Peyer's patch (tissue), 4 donors: Measurements from ENCODE around the gene ST6GAL1. TPM values are rescaled to one million over a fixed set of nuclear protein-coding genes. Genes with fewer than 3 reads are reported as not detected.

Source experiments
- DNase-seq, 3 donors: peaks; one replicate each; pipeline ENCODE4 v3.0.0-alpha.2; 2017 to 2019
- H3K27ac ChIP-seq, 4 donors: fragments of 200-600 bp; sonication (generic); one replicate each; pipeline ENCODE4 v1.5.1; 2016 to 2019
- H3K27me3 ChIP-seq, 2 donors: fragments of 200-600 bp; sonication (generic); one replicate each; pipeline ENCODE4 v1.5.1; 2019
- H3K36me3 ChIP-seq, 3 donors: fragments of 200-600 bp; sonication (generic); one replicate each; pipeline ENCODE4 v1.5.1; 2016 to 2019
- H3K4me1 ChIP-seq, 4 donors: fragments of 200-600 bp; sonication (generic); one replicate each; pipeline ENCODE4 v1.5.1; 2016 to 2019
- H3K4me3 ChIP-seq, 4 donors: fragments of 200-600 bp; sonication (generic); 1 replicate in 3 of 4; 2 replicates in 1 of 4; pipeline ENCODE4 v1.5.1; 2016 to 2019; ENCODE audit warnings: mild to moderate bottlenecking in 1 of 4
- H3K9me3 ChIP-seq, 4 donors: fragments of 200-600 bp; sonication (generic); one replicate each; pipeline ENCODE4 v1.5.1; 2016 to 2019; ENCODE audit warnings: mild to moderate bottlenecking in 1 of 4
- CTCF ChIP-seq, 6 experiments: fragments of 450-650 bp in 4 of 6; fragments of 200-600 bp in 2 of 6; sonication (generic) in 1 of 6; IDR thresholded peaks; one replicate each; pipeline ENCODE4 v1.5.1; 2017 to 2019; ENCODE audit warnings: antibody characterized with exemption in 6 of 6, mild to moderate bottlenecking in 3 of 6, moderate library complexity in 1 of 6
- POLR2A ChIP-seq, 2 donors: fragments of 450-650 bp; IDR thresholded peaks; one replicate each; pipeline ENCODE4 v1.5.1; 2017; ENCODE audit warnings: antibody characterized with exemption in 2 of 2, mild to moderate bottlenecking in 2 of 2, moderate library complexity in 2 of 2
- total RNA-seq, 4 donors: library from RNA; depleted of rRNA; stranded (reverse); fragments of >200 nt; gene quantifications; one replicate each; pipeline ENCODE4 v1.1.0, GENCODE V29; 2016

Gene ST6GAL1
- total RNA-seq, 4 donors from 2014 or later, result 3.7 to 96.6 (median 14.9) TPM

- H3K27me3 ChIP-seq, result no peaks in the 10 kb centered on the region
- peaks cover 0 to 7% (median 3%) of the 10 kb centered on the region in 4 donors for H3K4me1 ChIP-seq
- H3K27ac ChIP-seq, result no peak overlapping the region
- H3K4me3 ChIP-seq, result no peak overlapping the region
- peaks cover 0 to 13% (median 0%) of the 10 kb centered on the region in 3 donors for H3K36me3 ChIP-seq
- TF ChIP-seq POLR2A (IDR thresholded peaks at IDR 0.05) (no peak), CTCF (IDR thresholded peaks at IDR 0.05) (no peak)
- no peaks in the 10 kb centered on the region for H3K9me3 ChIP-seq
- DNase-seq, result no peak
Measured at GRCh38 chr3:187073581-187074098, 143.3 kb downstream of the ST6GAL1 start.

- no peaks in the 10 kb centered on the region for H3K9me3 ChIP-seq
- no peak overlapping the region for H3K27ac ChIP-seq
- no peak overlapping the region for H3K4me3 ChIP-seq
- H3K27me3 ChIP-seq, result no peaks in the 10 kb centered on the region
- no peak for DNase-seq
- TF ChIP-seq CTCF (IDR thresholded peaks at IDR 0.05), result no peak
- TF ChIP-seq POLR2A (IDR thresholded peaks at IDR 0.05), result no peak
- peaks cover 0 to 7% (median 3%) of the 10 kb centered on the region in 4 donors for H3K4me1 ChIP-seq
- peaks cover 0 to 13% (median 0%) of the 10 kb centered on the region in 3 donors for H3K36me3 ChIP-seq
Measured at GRCh38 chr3:187074846-187075245, 144.5 kb downstream of the ST6GAL1 start.

GRCh38 chr3:187076297-187076696 is 146.0 kb downstream of the ST6GAL1 start:
- peaks cover 0 to 13% (median 0%) of the 10 kb centered on the region in 3 donors for H3K36me3 ChIP-seq
- TF ChIP-seq CTCF (IDR thresholded peaks at IDR 0.05), result no peak
- no peak for TF ChIP-seq POLR2A (IDR thresholded peaks at IDR 0.05)
- no peaks in the 10 kb centered on the region for H3K27me3 ChIP-seq
- H3K27ac ChIP-seq, result no peak overlapping the region
- H3K4me1 ChIP-seq, result peaks cover 0 to 7% (median 3%) of the 10 kb centered on the region in 4 donors
- no peak for DNase-seq
- H3K9me3 ChIP-seq, result no peaks in the 10 kb centered on the region
- no peak overlapping the region for H3K4me3 ChIP-seq

- peaks cover 0 to 4% (median 1%) of the 10 kb centered on the region in 4 donors for H3K4me1 ChIP-seq
- H3K4me3 ChIP-seq, result no peak overlapping the region
- peaks cover 0 to 13% (median 0%) of the 10 kb centered on the region in 3 donors for H3K36me3 ChIP-seq
- DNase-seq, result no peak
- H3K27me3 ChIP-seq, result no peaks in the 10 kb centered on the region
- TF ChIP-seq POLR2A (IDR thresholded peaks at IDR 0.05), result no peak
- TF ChIP-seq CTCF (IDR thresholded peaks at IDR 0.05), result no peak
- no peak overlapping the region for H3K27ac ChIP-seq
- no peaks in the 10 kb centered on the region for H3K9me3 ChIP-seq
Measured at GRCh38 chr3:187077085-187077484, 146.8 kb downstream of the ST6GAL1 start.

- H3K4me3 ChIP-seq, result no peak overlapping the region
- H3K27ac ChIP-seq, result no peak overlapping the region
- H3K9me3 ChIP-seq, result no peaks in the 10 kb centered on the region
- no peaks in the 10 kb centered on the region for H3K27me3 ChIP-seq
- no peak for DNase-seq
- no peak for TF ChIP-seq CTCF (IDR thresholded peaks at IDR 0.05)
- no peak for TF ChIP-seq POLR2A (IDR thresholded peaks at IDR 0.05)
- peaks cover 0 to 13% (median 0%) of the 10 kb centered on the region in 3 donors for H3K36me3 ChIP-seq
- no peaks in the 10 kb centered on the region for H3K4me1 ChIP-seq
Measured at GRCh38 chr3:187077537-187077936, 147.2 kb downstream of the ST6GAL1 start.
